Measurements from ENCODE around the gene SLC39A11.
"Not testable (repeated sequence)": the region's sequence is repeated elsewhere in the genome, so short reads cannot be mapped to it uniquely, and the experiment has no call there.

SLC39A11 gene

DNA sequence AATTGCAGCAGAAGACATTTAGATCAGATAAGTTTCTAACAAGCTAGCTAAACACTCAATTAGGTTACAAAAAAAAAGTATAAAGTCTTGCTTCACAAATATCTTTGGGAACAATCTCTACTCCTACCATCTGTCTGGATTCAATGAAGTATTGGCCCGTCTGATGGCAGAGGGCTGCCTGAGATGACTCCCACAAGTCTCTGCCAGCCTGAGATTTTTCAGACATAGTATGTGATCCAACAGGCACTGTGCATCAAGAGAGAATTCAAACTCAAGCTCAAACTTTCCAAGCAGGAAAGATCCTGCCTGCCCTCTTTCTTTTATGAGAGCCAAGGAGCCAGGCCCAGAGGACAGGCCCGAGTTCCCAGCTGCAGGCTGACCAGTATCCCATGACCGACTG is 22.6 kb downstream of the SLC39A11 start:
- DNase-seq: no peak

DNA sequence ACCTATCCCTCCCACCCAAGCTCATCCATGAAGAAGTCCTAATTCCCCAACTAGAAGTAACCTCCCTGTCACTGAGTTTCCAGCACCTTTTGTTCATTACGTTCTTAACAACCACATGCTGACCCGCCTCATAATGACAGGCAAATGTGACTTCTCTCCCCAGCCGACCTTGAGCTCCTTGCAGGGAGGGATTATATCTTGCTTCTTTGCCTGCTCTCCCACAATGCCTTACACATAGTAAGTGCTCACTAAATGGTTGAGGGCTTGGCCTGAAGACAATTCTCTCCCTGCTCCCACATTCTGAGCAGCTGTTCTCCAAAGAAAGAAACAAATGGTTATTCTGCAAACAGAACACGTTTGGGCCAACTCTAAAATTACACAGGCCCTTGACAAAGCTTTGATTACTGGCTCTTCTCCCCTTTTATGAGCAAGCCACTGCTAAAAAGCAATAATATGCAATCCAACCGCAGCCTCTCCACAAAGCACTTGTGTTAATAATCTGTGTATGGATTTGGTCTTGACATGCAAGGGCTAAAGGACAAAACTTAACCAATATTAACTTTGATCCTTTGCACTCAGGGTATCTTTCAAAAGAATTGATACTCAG is 23.2 kb downstream of the SLC39A11 start:
- no peak for DNase-seq

DNA sequence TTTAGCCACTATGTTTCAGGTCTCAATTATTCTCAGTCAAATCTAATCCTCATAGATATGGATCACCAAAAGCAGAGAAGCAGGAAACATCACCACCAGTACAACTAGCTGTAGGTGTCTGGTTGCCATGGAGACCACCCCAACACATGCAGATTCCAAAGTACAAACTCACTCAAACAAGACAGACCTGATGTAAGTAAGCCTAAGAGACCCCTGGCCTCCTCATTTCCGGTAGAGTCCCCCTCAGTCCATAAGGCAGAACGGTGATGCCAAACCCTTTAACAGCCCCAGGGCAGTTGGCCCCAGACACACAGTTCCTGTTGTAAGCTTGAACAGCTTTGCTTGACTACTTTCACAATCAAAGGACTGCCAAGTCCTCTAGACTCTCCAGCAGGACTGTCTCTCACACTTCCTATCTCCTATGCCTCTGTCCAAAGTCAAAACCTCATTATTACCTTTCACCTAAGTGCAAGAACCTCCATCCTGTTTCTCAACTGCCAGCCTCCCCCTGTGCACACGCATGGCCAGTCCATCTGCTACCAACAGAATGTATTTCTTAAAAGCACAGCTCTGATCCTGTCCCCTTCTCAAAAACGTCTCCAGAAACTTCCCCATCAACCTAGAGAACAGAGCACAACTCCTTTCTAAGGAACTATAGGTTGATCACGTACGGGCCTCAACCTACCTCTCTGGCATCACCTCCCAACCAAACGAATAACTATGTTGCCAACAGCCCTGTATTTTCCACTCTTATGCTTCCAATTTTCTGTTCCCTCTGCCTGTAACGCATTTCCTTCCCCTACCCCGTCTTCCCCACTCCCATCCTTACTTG is 23.9 kb downstream of the SLC39A11 start:
- DNase-seq: no peak

DNA sequence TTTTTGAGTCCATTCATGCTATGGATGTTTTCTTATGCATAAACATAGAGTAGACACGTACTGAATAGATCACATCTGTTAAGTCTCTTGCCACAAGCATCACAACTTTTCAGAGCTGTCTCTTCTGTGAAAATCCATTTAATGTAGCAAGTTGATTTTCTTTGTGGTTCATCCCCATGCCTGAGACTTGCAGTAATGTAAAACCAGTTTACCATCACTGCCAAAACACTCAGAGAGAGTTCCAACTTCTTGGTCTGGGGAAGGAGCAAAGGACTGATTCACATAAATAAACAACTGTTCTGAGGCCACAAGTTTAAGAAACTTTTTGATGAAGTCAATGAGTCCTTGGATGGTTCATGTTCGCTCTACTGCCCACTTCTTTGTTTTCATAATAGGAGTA is 24.8 kb downstream of the SLC39A11 start:
- DNase-seq: not testable (repeated sequence)

DNA sequence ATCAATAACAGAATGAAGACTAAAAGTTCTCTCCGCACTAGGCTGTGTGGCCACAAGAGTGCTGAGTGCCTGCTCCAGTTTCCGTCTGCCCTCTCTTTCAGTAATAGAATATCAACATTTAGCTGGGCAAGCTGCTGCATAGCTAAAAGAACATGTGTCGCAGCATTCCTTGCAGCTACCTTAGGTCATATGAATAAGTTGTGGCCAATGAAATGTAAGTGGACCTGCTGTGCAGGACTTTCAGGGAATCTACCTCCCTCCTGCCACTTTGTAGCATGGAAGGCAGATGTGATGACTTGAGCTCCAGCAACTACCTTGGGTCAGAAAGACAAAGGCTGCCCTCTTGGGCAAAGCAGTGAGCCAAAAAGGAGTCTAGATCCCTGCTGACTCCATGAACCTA is 25.4 kb downstream of the SLC39A11 start:
- DNase-seq: no peak

DNA sequence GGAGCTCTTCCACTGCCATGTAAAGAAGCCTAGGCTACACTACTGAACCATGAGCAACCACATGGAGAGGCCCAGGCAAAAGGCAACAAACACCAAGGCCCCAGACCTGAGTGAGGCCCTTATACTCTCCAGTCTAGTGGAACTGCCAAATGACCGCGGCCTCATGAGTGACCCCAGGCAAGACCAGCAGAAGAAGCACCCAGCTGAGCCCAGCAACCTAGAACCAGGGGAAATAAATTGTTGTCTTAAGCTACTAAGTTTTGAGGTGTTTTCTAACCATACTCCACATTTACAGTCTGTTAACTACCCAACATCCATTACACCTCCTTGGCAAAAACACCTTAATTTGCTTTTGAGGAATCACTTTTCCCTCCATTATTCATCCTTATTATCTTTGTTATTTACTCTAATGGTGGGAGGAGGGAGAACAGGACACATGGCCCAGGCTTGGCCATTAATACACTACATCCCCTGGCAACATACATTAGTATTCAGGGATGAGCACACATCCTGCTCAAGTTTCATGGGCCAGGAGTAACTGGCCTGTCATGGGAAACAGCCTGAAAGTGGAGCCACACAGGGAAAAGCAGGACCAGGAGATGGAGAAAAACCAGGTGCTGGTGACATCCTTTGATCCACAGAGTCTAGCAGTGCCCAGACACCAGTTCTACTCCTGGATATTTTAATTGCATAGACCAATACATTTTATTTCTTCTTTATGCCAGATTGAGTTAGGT is 26.2 kb downstream of the SLC39A11 start:
- no peak for DNase-seq

DNA sequence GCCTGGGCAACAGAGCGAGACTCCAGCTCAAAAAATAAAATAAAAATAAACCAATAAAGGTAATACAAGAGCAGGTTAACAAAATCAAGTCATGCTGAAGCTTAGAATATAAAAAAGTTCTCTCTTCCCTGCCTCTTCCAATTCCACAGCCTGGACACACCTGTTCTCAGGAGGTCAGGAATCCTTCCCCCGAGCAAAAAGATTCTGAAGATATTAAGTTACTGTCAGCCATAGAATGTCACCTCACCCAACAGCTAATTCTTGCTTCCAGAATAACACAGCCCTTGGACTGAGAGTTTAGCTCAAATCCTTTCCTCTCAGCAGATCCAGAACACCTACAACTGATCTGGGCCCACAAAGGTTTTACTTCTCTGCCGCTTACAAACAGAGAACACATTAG is 27.1 kb downstream of the SLC39A11 start:
- DNase-seq: no peak

DNA sequence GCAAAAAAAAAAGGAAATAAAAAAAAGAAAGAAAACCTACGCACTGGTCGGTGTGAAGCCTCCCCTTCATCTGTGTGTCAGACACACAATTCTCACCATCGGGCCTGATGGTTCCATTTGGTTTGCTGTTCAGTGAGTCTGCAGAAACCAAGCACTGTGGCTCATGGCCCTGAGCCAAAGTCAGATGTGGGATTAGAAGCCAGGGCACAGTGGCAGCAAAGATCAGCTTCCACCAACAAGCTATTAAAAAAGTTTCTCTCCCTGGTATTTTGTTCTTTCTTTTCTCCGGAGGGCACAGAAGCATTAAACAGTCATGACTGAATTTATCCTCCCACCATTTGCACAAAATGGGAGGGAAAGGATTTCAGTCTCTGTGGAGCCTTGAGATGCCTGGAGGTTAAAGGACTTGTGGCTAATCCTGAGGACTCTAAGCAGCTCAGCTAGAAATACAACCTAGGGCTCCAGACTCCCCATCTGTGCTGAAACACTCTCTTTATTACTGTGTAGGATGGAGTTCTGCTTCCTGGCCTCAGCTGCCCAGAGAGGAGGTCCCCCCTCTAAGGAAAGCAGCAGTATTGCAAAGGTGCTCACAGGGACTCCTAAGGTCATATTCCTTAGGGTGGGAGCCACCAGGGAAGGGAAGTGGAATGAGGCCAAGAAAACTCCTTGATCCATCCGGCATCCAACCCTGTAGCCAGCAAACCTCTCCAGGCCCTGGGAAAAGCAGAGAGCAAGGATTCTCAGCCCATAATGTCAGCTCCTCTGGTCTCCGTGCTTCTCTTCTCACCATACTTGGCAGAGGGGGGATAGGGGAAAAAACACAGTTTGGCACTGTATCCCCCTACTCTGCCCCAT is 28.2 kb downstream of the SLC39A11 start:
- DNase-seq: no peak

DNA sequence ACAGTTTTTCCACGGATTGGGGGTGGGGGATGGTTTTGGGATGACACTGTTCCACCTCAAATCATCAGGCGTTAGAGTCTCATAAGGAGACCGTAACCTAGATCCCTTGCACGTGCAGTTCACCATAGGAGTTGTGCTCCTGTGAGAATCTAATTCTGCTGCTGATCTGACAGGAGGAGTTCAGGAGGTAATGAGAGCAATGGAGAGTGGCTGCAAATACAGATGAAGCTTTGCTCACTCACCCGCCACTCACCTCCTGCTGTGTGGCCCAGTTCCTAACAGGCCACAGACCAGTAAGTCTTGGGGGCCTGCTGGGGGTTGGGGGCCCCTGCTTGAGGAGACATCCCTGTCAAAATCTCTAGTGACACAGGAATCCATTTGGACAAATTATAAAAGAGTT is 29.8 kb downstream of the SLC39A11 start:
- no peak for DNase-seq

DNA sequence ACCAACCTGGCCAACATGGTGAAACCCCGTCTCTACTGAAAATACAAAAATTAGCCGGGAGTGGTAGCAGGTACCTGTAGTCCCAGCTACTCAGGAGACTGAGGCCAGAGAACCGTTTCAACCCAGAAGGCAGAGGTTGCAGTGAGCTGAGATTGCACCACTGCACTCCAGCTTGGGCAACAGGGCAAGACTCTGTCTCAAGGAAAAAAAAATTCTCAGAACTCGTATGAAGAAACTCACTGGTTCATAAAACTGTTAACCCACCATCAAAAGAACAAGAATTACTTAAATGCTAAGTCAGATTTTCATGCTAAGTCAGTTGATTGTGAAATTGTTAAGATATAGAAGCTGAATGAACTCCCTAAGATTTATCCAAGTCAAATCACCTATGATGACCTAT is 31.3 kb downstream of the SLC39A11 start:
- no peak for DNase-seq

DNA sequence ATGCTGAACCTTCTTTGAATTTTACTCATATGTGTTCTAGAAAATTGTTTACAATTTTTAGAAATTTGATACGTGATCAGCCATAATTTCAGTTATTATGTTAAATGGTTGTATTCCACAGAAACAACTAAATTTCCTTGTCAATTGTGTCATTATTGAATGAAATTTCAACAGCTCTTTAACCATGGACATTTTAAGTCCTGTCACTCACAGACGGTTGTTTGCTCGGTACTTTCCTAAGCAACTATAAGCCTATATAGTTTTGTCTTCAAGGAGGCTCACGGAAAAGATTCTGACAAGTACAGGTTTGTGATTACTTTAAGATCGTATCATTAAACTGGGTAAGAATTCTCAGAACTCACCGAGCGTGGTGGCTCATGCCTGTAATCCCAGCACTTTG is 31.8 kb downstream of the SLC39A11 start:
- no peak for DNase-seq

DNA sequence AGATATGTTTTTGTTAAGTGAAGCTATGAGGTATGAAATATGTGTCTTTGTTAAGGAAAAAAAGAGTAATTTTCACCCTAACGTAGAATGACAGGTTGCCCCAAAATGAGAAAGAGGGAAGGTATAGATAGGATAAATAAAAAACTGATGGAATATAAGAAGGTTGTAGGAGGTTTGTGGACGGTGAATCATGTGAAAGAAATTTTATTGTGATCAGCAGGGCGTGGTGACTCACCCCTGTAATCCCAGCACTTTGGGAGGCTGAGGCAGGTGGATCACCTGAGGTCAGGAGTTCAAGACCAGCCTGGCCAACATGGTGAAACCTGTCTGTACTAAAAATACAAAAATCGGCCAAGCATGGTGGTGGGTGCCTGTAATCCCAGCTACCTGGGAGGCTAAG is 32.8 kb downstream of the SLC39A11 start:
- not testable (repeated sequence) for DNase-seq

DNA sequence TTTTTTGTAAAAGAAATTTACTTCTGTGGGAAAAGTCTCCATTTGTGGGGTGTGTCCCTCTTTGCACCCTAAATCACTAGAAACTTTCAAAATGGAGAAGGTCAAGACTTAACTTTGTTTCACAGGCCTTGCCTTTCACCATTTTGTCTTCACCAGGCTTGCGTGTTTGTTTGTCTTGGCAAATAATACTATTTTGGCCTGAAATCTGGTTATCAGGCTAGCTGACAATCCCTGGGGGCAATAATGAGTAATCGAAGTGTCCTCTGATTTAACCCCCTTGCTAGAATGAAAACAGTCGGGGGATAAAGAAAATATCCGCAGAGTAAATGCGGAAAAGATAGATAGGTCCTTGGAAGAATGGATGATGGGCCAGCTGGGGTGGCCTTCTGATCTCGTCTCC is 34.5 kb downstream of the SLC39A11 start:
- DNase-seq: no peak

DNA sequence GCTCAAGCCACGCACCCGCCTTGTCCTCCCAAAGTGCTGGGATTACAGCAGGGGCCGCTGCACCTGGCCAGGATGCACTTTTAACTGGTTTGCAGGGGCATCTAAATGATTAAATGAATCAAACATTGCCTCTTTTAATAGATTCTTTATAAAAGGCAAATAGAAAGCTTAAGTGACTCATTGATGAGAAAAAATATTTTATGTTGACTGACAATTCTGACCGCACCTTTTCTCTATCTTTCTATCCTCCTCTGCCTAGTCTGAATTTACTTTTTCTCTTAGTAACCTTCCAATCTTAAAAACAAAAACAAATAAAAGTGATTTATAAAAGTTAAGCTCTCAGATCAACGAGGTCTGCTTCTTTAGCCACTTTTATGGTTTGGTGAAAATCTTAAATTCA is 35.3 kb downstream of the SLC39A11 start:
- DNase-seq: no peak

DNA sequence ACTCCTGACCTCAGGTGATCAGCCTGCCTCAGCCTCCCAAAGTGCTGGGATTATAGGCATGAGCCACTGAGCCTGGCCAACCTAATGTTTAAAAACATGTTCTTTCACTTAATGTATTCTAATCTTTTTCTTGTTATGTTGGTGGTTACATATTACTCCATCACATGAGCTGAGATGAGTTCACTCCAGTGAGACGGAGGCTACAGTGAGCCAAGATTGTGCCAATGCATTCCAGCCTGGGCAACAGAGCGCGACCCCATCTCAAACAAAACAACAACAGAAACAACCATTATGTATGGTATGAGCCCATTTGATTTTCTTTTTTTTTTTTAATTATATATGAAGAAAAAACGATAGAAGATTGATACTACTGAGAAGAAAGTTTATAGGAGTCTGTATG is 39.6 kb downstream of the SLC39A11 start:
- DNase-seq: no peak

DNA sequence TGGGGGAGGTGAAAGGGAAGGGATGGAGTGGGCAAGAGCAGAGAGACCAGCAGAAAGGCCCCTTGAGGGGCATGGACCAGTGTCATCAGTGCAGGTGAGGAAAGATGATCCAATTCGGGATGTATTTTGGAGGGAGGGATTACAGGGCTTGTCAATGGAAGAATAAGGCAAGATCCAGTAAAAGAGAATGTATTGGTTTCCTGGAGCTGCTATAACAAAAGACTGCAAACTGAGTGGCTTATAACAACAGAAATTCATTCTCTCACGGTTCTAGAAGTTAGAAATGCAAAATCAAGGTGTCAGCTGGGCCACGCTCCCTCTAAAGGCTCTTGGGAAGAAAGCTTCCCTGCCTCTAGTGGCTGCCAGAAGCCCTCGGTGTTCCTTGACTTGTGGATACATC is 41.7 kb downstream of the SLC39A11 start:
- DNase-seq: no peak

DNA sequence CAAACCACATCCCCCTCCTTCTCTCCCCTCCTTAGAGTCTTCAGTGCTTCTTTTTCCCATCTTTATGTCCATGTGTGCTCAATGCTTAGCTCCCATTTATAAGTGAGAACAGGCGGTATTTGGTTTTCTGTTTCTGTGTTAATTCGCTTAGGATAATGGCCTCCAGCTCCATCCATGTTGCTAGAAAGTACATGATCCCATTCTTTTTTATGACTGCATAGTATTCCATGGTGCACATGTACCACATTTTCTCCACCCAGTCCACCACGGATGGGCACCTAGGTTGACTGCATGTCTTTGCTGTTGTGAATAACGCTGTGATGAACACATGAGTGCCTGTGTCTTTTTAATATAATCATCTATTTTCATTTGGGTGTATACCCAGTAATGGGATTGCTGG is 44.3 kb downstream of the SLC39A11 start:
- DNase-seq: no peak

DNA sequence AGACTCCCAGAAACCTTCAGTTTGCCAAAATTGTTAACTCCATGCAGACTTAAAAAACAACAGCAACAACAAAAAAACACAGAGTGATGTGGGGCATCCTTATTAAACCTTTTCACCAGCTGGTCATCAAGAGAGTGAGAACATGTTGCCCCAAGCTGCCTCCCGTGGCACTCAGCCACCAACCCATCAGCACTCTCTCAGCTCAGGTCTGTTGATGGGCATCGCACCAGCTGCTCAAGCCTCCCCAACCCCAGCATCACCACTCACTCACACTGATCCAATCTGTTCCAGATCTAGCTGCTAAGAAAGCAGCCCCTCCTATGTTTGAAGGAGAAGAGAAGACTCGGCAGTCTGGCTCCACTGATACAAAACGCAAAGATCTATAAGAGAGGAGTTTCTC is 46.8 kb downstream of the SLC39A11 start:
- DNase-seq: no peak

DNA sequence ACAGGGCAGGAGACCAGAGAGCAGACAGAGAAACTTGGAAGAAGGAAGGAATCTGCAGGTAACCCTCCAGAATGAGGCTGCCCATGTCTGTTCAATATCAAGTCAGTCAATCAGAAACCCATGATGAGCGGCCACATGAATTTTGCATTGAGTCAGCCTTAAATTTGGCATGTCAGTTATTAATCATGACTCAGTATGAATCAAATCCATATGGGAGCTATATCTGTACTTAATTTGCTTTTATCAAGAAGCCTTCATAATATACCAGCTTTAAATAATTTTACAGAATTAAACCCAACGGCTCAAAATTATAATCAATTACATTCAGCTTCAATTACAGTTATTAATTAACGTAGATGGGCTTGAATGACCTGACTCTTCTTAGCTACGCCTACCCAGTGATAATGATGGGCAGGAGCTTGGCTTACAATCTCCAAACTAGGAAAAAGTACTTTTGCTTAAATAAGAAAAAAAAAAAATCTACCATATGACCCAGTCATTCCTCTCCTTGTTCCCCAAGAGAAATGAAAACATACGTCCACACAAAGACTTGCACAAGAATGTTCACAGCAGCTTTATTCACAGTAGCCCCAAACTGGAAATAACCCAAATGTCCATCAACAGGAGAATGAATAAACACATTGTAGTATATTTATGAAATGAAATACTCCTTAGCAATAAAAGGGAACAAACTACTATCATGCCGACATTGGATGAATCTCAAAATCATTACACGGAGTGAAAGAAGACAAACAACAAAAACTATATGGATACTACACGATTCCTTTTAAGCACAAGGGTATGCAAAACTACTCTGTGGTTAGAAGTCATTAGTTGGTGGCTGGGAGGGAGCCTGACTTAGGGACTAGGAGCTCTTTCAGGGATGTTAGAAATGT is 48.6 kb downstream of the SLC39A11 start:
- DNase-seq: no peak

DNA sequence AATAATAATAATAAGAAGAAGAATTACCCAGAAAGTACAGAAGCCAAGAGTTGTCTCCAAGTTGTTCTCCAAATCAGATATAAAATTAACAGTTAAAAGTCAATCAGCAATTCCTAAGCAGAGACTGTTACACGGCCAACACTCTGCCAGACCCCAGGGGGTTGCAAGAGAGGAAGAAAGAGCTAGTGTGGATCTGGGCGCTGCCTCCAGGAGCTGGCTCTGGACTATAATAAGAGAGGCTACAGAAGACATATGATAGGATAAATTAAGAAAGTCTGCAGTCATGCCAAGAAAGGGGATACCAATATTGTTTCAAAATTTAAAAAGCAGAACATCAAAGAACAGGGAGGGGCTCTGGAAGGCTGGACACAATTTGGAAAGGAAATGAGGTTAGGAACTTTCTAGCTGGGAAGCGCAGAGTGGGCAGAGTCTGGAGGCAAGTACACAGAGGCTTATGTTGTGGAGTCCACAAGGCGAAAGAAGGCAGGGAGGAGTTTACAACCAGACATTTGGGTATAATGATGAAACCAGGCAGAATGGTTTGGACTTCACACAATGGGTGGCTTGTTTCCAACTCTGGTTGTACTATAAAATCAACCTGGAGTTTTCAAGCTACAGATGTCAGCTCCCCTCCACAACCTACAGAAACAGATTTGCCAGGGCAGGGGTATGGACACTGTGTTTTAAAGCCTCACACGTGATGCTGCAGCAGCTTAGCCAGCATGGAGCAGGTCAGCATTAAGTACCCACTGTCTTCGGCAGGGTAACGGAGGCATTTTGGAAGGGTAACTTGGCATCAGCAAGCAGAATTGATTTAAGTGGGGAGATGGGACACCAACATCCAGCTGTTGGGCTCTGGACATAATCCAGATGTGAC is 49.4 kb downstream of the SLC39A11 start:
- DNase-seq: no peak

DNA sequence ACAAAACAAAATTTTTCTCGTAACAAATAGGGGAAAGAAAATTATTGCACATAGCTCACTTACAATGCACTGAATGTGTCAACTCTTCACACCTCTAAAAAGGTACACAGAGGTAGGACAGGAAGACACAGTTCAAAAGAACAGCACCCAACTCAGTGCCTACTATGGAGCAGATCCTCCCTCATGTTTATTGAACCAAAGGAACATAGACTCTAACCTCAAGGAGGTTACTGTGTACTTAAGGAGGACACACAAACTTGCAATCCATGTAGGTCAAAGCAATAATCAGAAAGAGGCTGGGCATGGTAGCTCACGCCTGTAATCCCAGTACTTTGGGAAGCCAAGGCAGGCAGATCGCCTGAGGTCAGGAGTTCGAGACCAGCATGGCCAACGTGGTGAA is 50.3 kb downstream of the SLC39A11 start:
- DNase-seq: no peak
